HAP-1 (cell line): ENCODE data around the gene KSR1.
"Not testable (repeated sequence)": the region's sequence is repeated elsewhere in the genome, so short reads cannot be mapped to it uniquely, and the experiment has no call there.

Source experiments
- DNase-seq, 2 experiments: peaks; one replicate each; pipeline ENCODE4 v3.0.0-alpha.2; 2016 to 2020; ENCODE audit warnings: low spot score in 2 of 2
- H3K27me3 ChIP-seq: fragments of 250-450 bp; sonication (Bioruptor Pico); 2 replicates; pipeline ENCODE4 v1.5.1; 2020; ENCODE audit warnings: low read depth, mild to moderate bottlenecking, moderate library complexity
- H3K36me3 ChIP-seq: fragments of 250-450 bp; sonication (Bioruptor Pico); replicated peaks from 2 replicates; pipeline ENCODE4 v1.5.1; 2020; ENCODE audit warnings: mild to moderate bottlenecking
- H3K4me1 ChIP-seq: fragments of 250-450 bp; sonication (Bioruptor Pico); 2 replicates; pipeline ENCODE4 v1.5.1; 2020; ENCODE audit warnings: mild to moderate bottlenecking
- H3K4me3 ChIP-seq: fragments of 250-450 bp; sonication (Bioruptor Pico); 2 replicates; pipeline ENCODE4 v1.5.1; 2020; ENCODE audit warnings: mild to moderate bottlenecking, moderate library complexity
- H3K9me3 ChIP-seq: fragments of 250-450 bp; sonication (Bioruptor Pico); 2 replicates; pipeline ENCODE4 v1.5.1; 2020; ENCODE audit warnings: mild to moderate bottlenecking, moderate library complexity
- in situ Hi-C: fragments of 300-500 bp; cut with MboI; formaldehyde crosslinking; loops from 3 replicates; pipeline ENCODE4 v1.14.3; 2020; ENCODE audit warnings: low sequenced_read_pairs, inconsistent platforms, mixed read lengths

The KSR1 gene

GRCh38 chr17:27463235-27463677 lies 7.0 kb downstream of the KSR1 start:
- in situ Hi-C loops = loop anchor here (25.0 kb wide), 1 partner anchor 226 kb away; no protein-coding TSS in a partner anchor
- DNase-seq = no peak
- H3K9me3 ChIP-seq = no peaks in the 10 kb centered on the region
- no peaks in the 10 kb centered on the region for H3K36me3 ChIP-seq
- H3K4me3 ChIP-seq = no peak overlapping the region
- H3K27me3 ChIP-seq = no peaks in the 10 kb centered on the region
- peaks cover 4% of the 10 kb centered on the region for H3K4me1 ChIP-seq

GRCh38 chr17:27464019-27464418 lies 7.8 kb downstream of the KSR1 start:
- in situ Hi-C loops = loop anchor here (25.0 kb wide), 1 partner anchor 227 kb away; no protein-coding TSS in a partner anchor

GRCh38 chr17:27464431-27464830 lies 8.2 kb downstream of the KSR1 start:
- Histone ChIP-seq H3K4me1 (no peaks in the 10 kb centered on the region), H3K27me3 (no peaks in the 10 kb centered on the region), H3K36me3 (no peaks in the 10 kb centered on the region), H3K4me3 (no peak overlapping the region), H3K9me3 (no peaks in the 10 kb centered on the region)
- DNase-seq = no peak
- in situ Hi-C loops = loop anchor here (25.0 kb wide), 1 partner anchor 227 kb away; no protein-coding TSS in a partner anchor

More at GRCh38 chr17:27464019-27464418, 7.8 kb downstream of the KSR1 start:
- H3K27me3 ChIP-seq, H3K4me3 ChIP-seq, DNase-seq, H3K36me3 ChIP-seq, H3K4me1 ChIP-seq, H3K9me3 ChIP-seq: not testable (repeated sequence)

- H3K27me3 ChIP-seq, H3K9me3 ChIP-seq, DNase-seq, H3K36me3 ChIP-seq, H3K4me1 ChIP-seq, H3K4me3 ChIP-seq: not testable (repeated sequence)
- in situ Hi-C loops = loop anchor here (25.0 kb wide), 1 partner anchor 229 kb away; no protein-coding TSS in a partner anchor
These were observed 9.6 kb downstream of the KSR1 start for GRCh38 chr17:27465875-27466274.

- Histone ChIP-seq H3K9me3 (no peaks in the 10 kb centered on the region), H3K4me3 (no peak overlapping the region), H3K36me3 (no peaks in the 10 kb centered on the region), H3K4me1 (no peaks in the 10 kb centered on the region), H3K27me3 (no peaks in the 10 kb centered on the region)
- in situ Hi-C loops = loop anchor here (25.0 kb wide), 1 partner anchor 229 kb away; no protein-coding TSS in a partner anchor
- no peak for DNase-seq
These were observed 10.1 kb downstream of the KSR1 start for GRCh38 chr17:27466376-27466742.

GRCh38 chr17:27466743-27467375 lies 10.6 kb downstream of the KSR1 start:
- no peak overlapping the region for H3K4me3 ChIP-seq
- no peak for DNase-seq
- in situ Hi-C loops = loop anchor here (25.0 kb wide), 1 partner anchor 230 kb away; no protein-coding TSS in a partner anchor

GRCh38 chr17:27469256-27469655 lies 13.0 kb downstream of the KSR1 start:
- no peaks in the 10 kb centered on the region for H3K9me3 ChIP-seq
- no peaks in the 10 kb centered on the region for H3K36me3 ChIP-seq
- no peaks in the 10 kb centered on the region for H3K4me1 ChIP-seq
- DNase-seq = no peak
- H3K27me3 ChIP-seq = no peaks in the 10 kb centered on the region
- in situ Hi-C loops = loop anchor here (25.0 kb wide), 1 partner anchor 232 kb away; no protein-coding TSS in a partner anchor
- H3K4me3 ChIP-seq = no peak overlapping the region

More at GRCh38 chr17:27466743-27467375, 10.6 kb downstream of the KSR1 start:
- Histone ChIP-seq H3K27me3 (no peaks in the 10 kb centered on the region), H3K36me3 (no peaks in the 10 kb centered on the region), H3K4me1 (no peaks in the 10 kb centered on the region), H3K9me3 (no peaks in the 10 kb centered on the region)

- Histone ChIP-seq H3K36me3 (no peaks in the 10 kb centered on the region), H3K27me3 (no peaks in the 10 kb centered on the region), H3K4me1 (peaks cover 5% of the 10 kb centered on the region), H3K4me3 (no peak overlapping the region), H3K9me3 (no peaks in the 10 kb centered on the region)
- no peak for DNase-seq
- in situ Hi-C loops = loop anchor here (25.0 kb wide), 1 partner anchor 234 kb away; no protein-coding TSS in a partner anchor
These were observed 15.3 kb downstream of the KSR1 start for GRCh38 chr17:27471321-27472269.

- H3K4me3 ChIP-seq = no peak overlapping the region
- peaks cover 12% of the 10 kb centered on the region for H3K4me1 ChIP-seq
- H3K27me3 ChIP-seq = no peaks in the 10 kb centered on the region
- no peaks in the 10 kb centered on the region for H3K36me3 ChIP-seq
- in situ Hi-C loops = loop anchor here (25.0 kb wide), 1 partner anchor 236 kb away; no protein-coding TSS in a partner anchor
- no peaks in the 10 kb centered on the region for H3K9me3 ChIP-seq
- no peak for DNase-seq
These were observed 17.0 kb downstream of the KSR1 start for GRCh38 chr17:27473190-27473747.

GRCh38 chr17:27473748-27474609 lies 17.7 kb downstream of the KSR1 start:
- H3K4me1 ChIP-seq = peaks cover 12% of the 10 kb centered on the region
- H3K36me3 ChIP-seq = no peaks in the 10 kb centered on the region
- no peaks in the 10 kb centered on the region for H3K27me3 ChIP-seq
- no peak for DNase-seq
- no peaks in the 10 kb centered on the region for H3K9me3 ChIP-seq
- H3K4me3 ChIP-seq = no peak overlapping the region
- in situ Hi-C loops = loop anchor here (25.0 kb wide), 1 partner anchor 237 kb away; no protein-coding TSS in a partner anchor

- H3K4me1 ChIP-seq = peaks cover 12% of the 10 kb centered on the region
- in situ Hi-C loops = no loop called here
- no peak overlapping the region for H3K4me3 ChIP-seq
- H3K9me3 ChIP-seq = no peaks in the 10 kb centered on the region
- no peaks in the 10 kb centered on the region for H3K36me3 ChIP-seq
- no peak for DNase-seq
- H3K27me3 ChIP-seq = no peaks in the 10 kb centered on the region
These were observed 18.9 kb downstream of the KSR1 start for GRCh38 chr17:27475070-27475673.

GRCh38 chr17:27475981-27476895 lies 20.0 kb downstream of the KSR1 start:
- no peaks in the 10 kb centered on the region for H3K9me3 ChIP-seq
- peaks cover 17% of the 10 kb centered on the region for H3K4me1 ChIP-seq
- no peak overlapping the region for H3K4me3 ChIP-seq
- H3K27me3 ChIP-seq = no peaks in the 10 kb centered on the region
- H3K36me3 ChIP-seq = no peaks in the 10 kb centered on the region
- no peak for DNase-seq
- in situ Hi-C loops = no loop called here
